Adrenal gland (tissue), 12 donors: Measurements from ENCODE around the gene RAB4A. TPM values are rescaled to one million over a fixed set of nuclear protein-coding genes. Genes with fewer than 3 reads are reported as not detected.

Source experiments
- DNase-seq, 7 donors: peaks; one replicate each; pipeline ENCODE4 v3.0.0-alpha.2; 2019 to 2020
- H3K27ac ChIP-seq, 5 donors: fragments of 200-600 bp; sonication (generic) in 4 of 5; 1 replicate in 3 of 5; 2 replicates in 2 of 5; pipeline versions ENCODE4 v1.5.1 to v1.8.0; 2016 to 2020; ENCODE audit warnings: mild to moderate bottlenecking in 1 of 5
- H3K27me3 ChIP-seq: fragments of 200-600 bp; 2 replicates; pipeline ENCODE4 v1.8.0; 2021
- H3K36me3 ChIP-seq, 2 donors: fragments of 200-600 bp; replicated peaks in 1 of 2; 1 replicate in 1 of 2; 2 replicates in 1 of 2; pipeline versions ENCODE4 v1.5.1 to v1.8.0; 2018 to 2022
- H3K4me1 ChIP-seq, 2 donors: fragments of 200-600 bp; replicated peaks in 1 of 2; 1 replicate in 1 of 2; 2 replicates in 1 of 2; pipeline versions ENCODE4 v1.5.1 to v1.8.0; 2018 to 2021
- H3K4me3 ChIP-seq, 4 donors: fragments of 200-600 bp; sonication (generic) in 3 of 4; one replicate each; pipeline ENCODE4 v1.5.1; 2016 to 2018
- H3K9me3 ChIP-seq, 3 donors: fragments of 200-600 bp; sonication (generic) in 1 of 3; replicated peaks in 1 of 3; 1 replicate in 2 of 3; 2 replicates in 1 of 3; pipeline versions ENCODE4 v1.5.1 to v1.8.0; 2016 to 2021
- CTCF ChIP-seq, 6 experiments: fragments of 450-650 bp in 4 of 6; fragments of 200-600 bp in 2 of 6; sonication (generic) in 1 of 6; IDR thresholded peaks; 1 replicate in 5 of 6; 2 replicates in 1 of 6; pipeline versions ENCODE4 v1.5.1 to v1.8.0; 2016 to 2021; ENCODE audit warnings: antibody characterized with exemption in 6 of 6, mild to moderate bottlenecking in 2 of 6, moderate library complexity in 1 of 6
- POLR2A ChIP-seq, 2 donors: fragments of 450-650 bp; IDR thresholded peaks; one replicate each; pipeline ENCODE4 v1.6.1; 2017; ENCODE audit warnings: antibody characterized with exemption in 2 of 2, mild to moderate bottlenecking in 2 of 2, moderate library complexity in 1 of 2
- WGBS, 4 donors: extraction: QIAGEN DNeasy Blood & Tissue Kit in 2 of 4; methylation state at CpG; one replicate each; pipeline versions ENCODE4 v1.1.5 to v1.1.7; 2013 to 2017; 5-methylcytosine and 5-hydroxymethylcytosine counted together
- intact Hi-C, 2 donors: fragments of 100-400 bp; cut with DNase I; formaldehyde crosslinking; loops; one replicate each; pipeline versions ENCODE4 v1.14.1 to v1.15.0; 2022 to 2023
- polyA plus RNA-seq, 3 donors: library from polyadenylated mRNA; stranded (reverse); fragments of 200-250 nt in 2 of 3; fragments of 350-450 nt in 1 of 3; fragmentation: Illumina TruSeq in 1 of 3; extraction: RNeasy Lipid Tissue Mini Kit (QIAGEN cat#74804) in 1 of 3; gene quantifications; one replicate each; pipeline ENCODE4 v1.2.3, GENCODE V29; 2013 to 2014
- total RNA-seq, 9 donors: library from RNA; depleted of rRNA in 4 of 9; stranded (reverse); fragments of >200 nt in 4 of 9; fragments of 120-200 nt in 1 of 9; fragmentation: NEBNext Ultra II Directional in 1 of 9; extraction: Animal tissue kit (Norgen Biotek cat#: 25700) in 1 of 9; gene quantifications; one replicate each; pipeline versions ENCODE4 v1.1.0 to v1.2.4, GENCODE V29; 2013 to 2023
- donor health status: healthy with polysubstance abuse.
- donor health status: Bipolar disorder and iron deficiency.
- donor health status: DM: yes; HTN: yes; CAD: no.
- donor health status: DM: no; HTN: no; CAD: no.
- donor health status: DM: no; HTN: no; CAD: no.
- donor health status: DM: yes; HTN: yes; CAD: no.

The RAB4A gene
- total and polyA plus RNA-seq, 12 donors = 14.5 to 80.9 (median 45.3) TPM

- Histone ChIP-seq H3K36me3 (peaks cover 0 to 17% of the 10 kb centered on the region in 2 donors), H3K9me3 (no peaks in the 10 kb centered on the region), H3K4me1 (no peaks in the 10 kb centered on the region), H3K27me3 (no peaks in the 10 kb centered on the region), H3K27ac (no peak overlapping the region), H3K4me3 (no peak overlapping the region)
- DNase-seq = no peak
- 94 to 100% (median 95%) methylated on average over 10 of the region's 10 CpGs for whole genome bisulfite sequencing, 4 donors
- intact Hi-C loops = no loop called here
- TF ChIP-seq POLR2A (IDR thresholded peaks at IDR 0.05) = no peak
- no peak for TF ChIP-seq CTCF (IDR thresholded peaks at IDR 0.05)
Measured at GRCh38 chr1:229293528-229294204, 22.8 kb downstream of the RAB4A start.

GRCh38 chr1:229295745-229296144, 24.8 kb downstream of the RAB4A start:
- DNase-seq = no peak
- no peaks in the 10 kb centered on the region for H3K9me3 ChIP-seq
- no peak overlapping the region for H3K27ac ChIP-seq
- no peaks in the 10 kb centered on the region for H3K27me3 ChIP-seq
- peaks cover 0 to 32% of the 10 kb centered on the region in 2 donors for H3K36me3 ChIP-seq
- TF ChIP-seq POLR2A (IDR thresholded peaks at IDR 0.05) (no peak), CTCF (IDR thresholded peaks at IDR 0.05) (no peak)
- WGBS, 4 donors = 93 to 97% (median 94%) methylated on average over 10 to 11 of the region's 11 CpGs
- intact Hi-C loops = no loop called here
- no peak overlapping the region for H3K4me3 ChIP-seq
- H3K4me1 ChIP-seq = no peaks in the 10 kb centered on the region

- intact Hi-C loops = no loop called here
- 74 to 88% (median 81%) methylated on average over 3 of the region's 3 CpGs for whole genome bisulfite sequencing, 4 donors
- H3K4me1 ChIP-seq = no peaks in the 10 kb centered on the region
- TF ChIP-seq POLR2A (IDR thresholded peaks at IDR 0.05) = no peak
- H3K9me3 ChIP-seq = no peaks in the 10 kb centered on the region
- no peak overlapping the region for H3K4me3 ChIP-seq
- no peak for DNase-seq
- no peak overlapping the region for H3K27ac ChIP-seq
- peaks cover 0 to 34% of the 10 kb centered on the region in 2 donors for H3K36me3 ChIP-seq
- no peaks in the 10 kb centered on the region for H3K27me3 ChIP-seq
Measured at GRCh38 chr1:229296541-229296941, 25.6 kb downstream of the RAB4A start.

- Histone ChIP-seq H3K4me1 (no peaks in the 10 kb centered on the region), H3K9me3 (no peaks in the 10 kb centered on the region), H3K4me3 (no peak overlapping the region), H3K27ac (no peak overlapping the region), H3K36me3 (peaks cover 0 to 34% of the 10 kb centered on the region in 2 donors), H3K27me3 (no peaks in the 10 kb centered on the region)
- DNase-seq = no peak
- no peak for TF ChIP-seq CTCF (IDR thresholded peaks at IDR 0.05)
- no peak for TF ChIP-seq POLR2A (IDR thresholded peaks at IDR 0.05)
- 96 to 99% (median 98%) methylated on average over 1 of the region's 1 CpG for WGBS, 4 donors
- intact Hi-C loops = no loop called here
Measured at GRCh38 chr1:229297746-229298145, 26.8 kb downstream of the RAB4A start.

GRCh38 chr1:229298420-229298819, 27.5 kb downstream of the RAB4A start:
- H3K27ac ChIP-seq = no peak overlapping the region
- DNase-seq = no peak
- TF ChIP-seq POLR2A (IDR thresholded peaks at IDR 0.05) (no peak), CTCF (IDR thresholded peaks at IDR 0.05) (no peak)
- H3K36me3 ChIP-seq = peaks cover 0 to 38% of the 10 kb centered on the region in 2 donors
- intact Hi-C loops = no loop called here
- no peaks in the 10 kb centered on the region for H3K27me3 ChIP-seq
- no peak overlapping the region for H3K4me3 ChIP-seq
- no peaks in the 10 kb centered on the region for H3K4me1 ChIP-seq
- no peaks in the 10 kb centered on the region for H3K9me3 ChIP-seq
